H9 (cell line): ENCODE data around the gene FGD5. TPM values are rescaled to one million over a fixed set of nuclear protein-coding genes. Genes with fewer than 3 reads are reported as not detected.

ENCODE experiments used
- DNase-seq: peaks from one replicate; pipeline ENCODE4 v3.0.0-alpha.2; 2017
- H2AFZ ChIP-seq: one replicate; pipeline ENCODE4 v1.6.1; 2013; ENCODE audit warnings: mild to moderate bottlenecking, low read length, control low read depth, moderate library complexity
- H2AK5ac ChIP-seq: 2 replicates; pipeline ENCODE4 v1.6.1; 2013; ENCODE audit warnings: low read length, control low read depth, mixed read lengths; ENCODE audit not compliant: insufficient read length
- H2BK120ac ChIP-seq: one replicate; pipeline ENCODE4 v1.6.1; 2013; ENCODE audit warnings: low read depth, mild to moderate bottlenecking, low read length, control low read depth, inconsistent platforms; ENCODE audit not compliant: poor library complexity, severe bottlenecking
- H2BK12ac ChIP-seq: 2 replicates; pipeline ENCODE4 v1.6.1; 2013; ENCODE audit warnings: low read length, control low read depth, mixed read lengths, low read depth; ENCODE audit not compliant: insufficient read length
- H2BK15ac ChIP-seq: 2 replicates; pipeline ENCODE4 v1.6.1; 2013; ENCODE audit warnings: low read depth, low read length, control low read depth
- H2BK20ac ChIP-seq: one replicate; pipeline ENCODE4 v1.6.1; 2013; ENCODE audit warnings: low read depth, mild to moderate bottlenecking, low read length, control low read depth, inconsistent platforms; ENCODE audit not compliant: poor library complexity, severe bottlenecking
- H2BK5ac ChIP-seq: 2 replicates; pipeline ENCODE4 v1.6.1; 2013; ENCODE audit warnings: low read length, control low read depth, mixed read lengths; ENCODE audit not compliant: insufficient read length
- H3K14ac ChIP-seq: 2 replicates; pipeline ENCODE4 v1.6.1; 2013; ENCODE audit warnings: low read length, control low read depth; ENCODE audit not compliant: insufficient read depth
- H3K18ac ChIP-seq: 2 replicates; pipeline ENCODE4 v1.6.1; 2013; ENCODE audit warnings: low read depth, mild to moderate bottlenecking, mixed read lengths, low read length, control low read depth; ENCODE audit not compliant: insufficient read length
- H3K23ac ChIP-seq: 2 replicates; pipeline ENCODE4 v1.6.1; 2013; ENCODE audit warnings: low read length, control low read depth, mixed read lengths, low read depth; ENCODE audit not compliant: insufficient read length
- H3K23me2 ChIP-seq: 2 replicates; pipeline ENCODE4 v1.6.1; 2013; ENCODE audit warnings: low read depth, mild to moderate bottlenecking, mixed read lengths, low read length, control low read depth; ENCODE audit not compliant: insufficient read length, poor library complexity, severe bottlenecking
- H3K27ac ChIP-seq: 2 replicates; pipeline ENCODE4 v1.5.1; 2013; ENCODE audit warnings: low read length, control low read depth, mixed read lengths, low read depth; ENCODE audit not compliant: insufficient read length
- H3K27me3 ChIP-seq: 2 replicates; pipeline ENCODE4 v1.6.1; 2013; ENCODE audit warnings: low read length, control low read depth, inconsistent platforms; ENCODE audit not compliant: insufficient read depth
- H3K4ac ChIP-seq: 2 replicates; pipeline ENCODE4 v1.6.1; 2013; ENCODE audit warnings: low read depth, mild to moderate bottlenecking, control low read depth, inconsistent platforms, low read length, moderate library complexity
- H3K4me1 ChIP-seq: 2 replicates; pipeline ENCODE4 v1.6.1; 2013; ENCODE audit warnings: low read length, control low read depth, inconsistent platforms; ENCODE audit not compliant: insufficient read depth
- H3K4me2 ChIP-seq: 2 replicates; pipeline ENCODE4 v1.6.1; 2013; ENCODE audit warnings: low read length, control low read depth, mixed read lengths; ENCODE audit not compliant: insufficient read length, insufficient read depth
- H3K56ac ChIP-seq: 2 replicates; pipeline ENCODE4 v1.6.1; 2013; ENCODE audit warnings: low read depth, mild to moderate bottlenecking, mixed read lengths, low read length, control low read depth; ENCODE audit not compliant: insufficient read length
- H3K79me1 ChIP-seq: 2 replicates; pipeline ENCODE4 v1.6.1; 2013; ENCODE audit warnings: low read depth, mild to moderate bottlenecking, moderate library complexity, low read length, control low read depth, inconsistent platforms; ENCODE audit not compliant: insufficient read depth, poor library complexity, severe bottlenecking
- H3K79me2 ChIP-seq: 2 replicates; pipeline ENCODE4 v1.6.1; 2013; ENCODE audit warnings: low read length, control low read depth, inconsistent platforms; ENCODE audit not compliant: insufficient read depth
- H3K9ac ChIP-seq: 2 replicates; pipeline ENCODE4 v1.6.1; 2013; ENCODE audit warnings: low read length, control low read depth, mixed read lengths; ENCODE audit not compliant: insufficient read length; ENCODE audit errors: extremely low read depth
- H3K9me3 ChIP-seq: one replicate; pipeline ENCODE4 v1.6.1; 2013; ENCODE audit warnings: low read depth, low read length, inconsistent platforms; ENCODE audit not compliant: control insufficient read depth
- H3T11ph ChIP-seq: one replicate; pipeline ENCODE4 v1.6.1; 2013; ENCODE audit warnings: mild to moderate bottlenecking, low read length, control low read depth, inconsistent platforms
- H4K20me1 ChIP-seq: one replicate; pipeline ENCODE4 v1.6.1; 2013; ENCODE audit not compliant: control insufficient read depth, insufficient read length, insufficient read depth
- H4K5ac ChIP-seq: 2 replicates; pipeline ENCODE4 v1.6.1; 2013; ENCODE audit warnings: low read depth, mild to moderate bottlenecking, mixed read lengths, low read length, control low read depth; ENCODE audit not compliant: insufficient read length
- H4K8ac ChIP-seq: replicated peaks from 2 replicates; pipeline ENCODE4 v1.6.1; 2013; ENCODE audit warnings: low read length, control low read depth, mixed read lengths, low read depth; ENCODE audit not compliant: insufficient read length
- H4K91ac ChIP-seq: 2 replicates; pipeline ENCODE4 v1.6.1; 2013; ENCODE audit warnings: low read depth, mild to moderate bottlenecking, moderate library complexity, mixed read lengths, low read length, control low read depth; ENCODE audit not compliant: insufficient read length
- H3K27ac Mint-ChIP-seq, 3 experiments: 2 replicates in 2 of 3; 3 replicates in 1 of 3; pipeline ENCODE4 v1.8.0; 2020 to 2021; ENCODE audit warnings: mixed read lengths in 3 of 3, mild to moderate bottlenecking in 1 of 3, moderate library complexity in 1 of 3
- H3K27me3 Mint-ChIP-seq: 2 replicates; pipeline ENCODE4 v1.8.0; 2021; ENCODE audit warnings: low read depth, mild to moderate bottlenecking, moderate library complexity, mixed read lengths
- H3K36me3 Mint-ChIP-seq, 3 experiments: 2 replicates in 2 of 3; 3 replicates in 1 of 3; pipeline ENCODE4 v1.8.0; 2020 to 2021; ENCODE audit warnings: low read depth in 3 of 3, mixed read lengths in 3 of 3; ENCODE audit not compliant: insufficient read depth in 1 of 3
- H3K4me1 Mint-ChIP-seq, 2 experiments: 2 replicates each; pipeline ENCODE4 v1.8.0; 2020; ENCODE audit warnings: mixed read lengths in 2 of 2
- H3K4me3 Mint-ChIP-seq, 2 experiments: 2 replicates in 1 of 2; 3 replicates in 1 of 2; pipeline ENCODE4 v1.8.0; 2020 to 2021; ENCODE audit warnings: mild to moderate bottlenecking in 2 of 2, mixed read lengths in 2 of 2, moderate library complexity in 1 of 2
- H3K9me3 Mint-ChIP-seq, 2 experiments: 2 replicates in 1 of 2; 3 replicates in 1 of 2; pipeline ENCODE4 v1.8.0; 2020; ENCODE audit warnings: mild to moderate bottlenecking in 2 of 2, mixed read lengths in 2 of 2, moderate library complexity in 1 of 2
- WGBS: extraction: QIAGEN DNeasy Blood & Tissue Kit; methylation state at CpG from one replicate; pipeline ENCODE4 v1.1.7; 2013; ENCODE audit warnings: missing lambda C conversion rate, low lambda C conversion rate, mixed read lengths; ENCODE audit not compliant: insufficient read length; ENCODE audit errors: extremely low coverage; 5-methylcytosine and 5-hydroxymethylcytosine counted together
- total RNA-seq: library from RNA; stranded (reverse); gene quantifications from 2 replicates; pipeline ENCODE4 v1.2.1, GENCODE V29; 2021
- TF ChIP-seq, protein P1 (sequence below): fragments of 200-600 bp; sonication (generic); conservative IDR thresholded peaks from 3 replicates; pipeline ENCODE4 v1.8.0; 2021; ENCODE audit warnings: antibody characterized with exemption, mild to moderate bottlenecking

Gene FGD5
- total RNA-seq, 1 experiment from 2014 or later, result 7.8 TPM

DNA sequence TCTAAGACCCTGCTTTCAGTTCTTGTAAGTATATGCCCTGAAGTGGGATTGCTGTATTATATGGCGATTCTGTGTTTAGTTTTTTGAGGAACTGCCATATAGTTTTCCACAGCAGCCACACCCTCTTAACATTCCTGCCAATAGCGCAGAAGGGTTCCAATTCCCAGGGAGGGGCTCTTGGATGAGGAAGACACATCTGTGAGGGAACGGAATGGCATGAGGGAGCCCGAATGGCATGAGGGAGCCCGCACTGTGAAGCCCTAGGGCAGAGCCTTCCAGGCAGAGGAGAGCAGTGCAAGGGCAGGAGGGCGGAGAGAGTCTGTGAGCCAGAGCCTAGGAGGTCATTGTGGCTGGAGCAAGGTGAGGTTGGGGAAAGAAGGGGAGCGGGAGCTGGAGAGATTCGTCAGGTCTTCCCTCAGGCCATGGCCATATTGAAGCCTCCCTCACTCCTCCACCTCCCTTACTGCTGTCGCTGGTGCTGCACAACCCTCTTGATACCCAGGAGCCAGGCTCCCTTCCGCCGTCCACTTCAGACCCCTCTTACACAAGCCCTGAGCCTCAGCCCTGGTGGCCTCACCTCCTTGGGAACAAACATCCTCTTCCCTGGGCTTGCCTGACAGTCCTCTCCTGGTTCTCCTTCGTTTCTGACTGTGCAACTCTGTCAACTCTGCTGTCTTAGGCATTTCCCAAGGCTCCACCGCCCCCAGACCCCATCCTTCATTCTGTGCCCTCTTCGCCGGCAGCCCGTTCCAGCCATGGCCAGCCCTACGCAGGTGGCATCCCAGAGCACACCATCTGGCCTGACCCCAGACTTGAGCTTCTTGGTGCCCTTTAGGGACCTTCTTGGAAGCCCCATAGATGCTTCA is 51.4 kb downstream of the FGD5 start:
- Histone ChIP-seq H4K91ac (no peak overlapping the region), H3K27me3 (no peaks in the 10 kb centered on the region), H3K9ac (no peak overlapping the region), H3K27ac (no peak overlapping the region), H2AFZ (no peak overlapping the region), H2BK15ac (no peak overlapping the region), H3K23me2 (no peaks in the 10 kb centered on the region), H3K79me2 (no peaks in the 10 kb centered on the region), H2BK120ac (no peak overlapping the region), H2BK5ac (no peak overlapping the region), H2BK12ac (no peak overlapping the region), H3T11ph (no peak overlapping the region), H3K18ac (no peak overlapping the region), H4K20me1 (no peaks in the 10 kb centered on the region), H3K4me2 (no peak overlapping the region), H3K79me1 (no peaks in the 10 kb centered on the region), H4K5ac (no peak overlapping the region), H3K9me3 (no peaks in the 10 kb centered on the region), H3K4ac (no peak overlapping the region), H3K23ac (no peak overlapping the region), H3K4me1 (no peaks in the 10 kb centered on the region), H4K8ac (no peak overlapping the region), H2AK5ac (no peak overlapping the region), H3K56ac (no peak overlapping the region), H2BK20ac (no peak overlapping the region), H3K14ac (no peak overlapping the region)
- Mint-ChIP-seq H3K4me1 (peaks cover 5 to 6% of the 10 kb centered on the region in 2 experiments; a peak in 3 of 4 replicates), H3K4me3 (no peak overlapping the region), H3K9me3 (no peaks in the 10 kb centered on the region), H3K27ac (peak overlapping the region in 1 of 3 experiments; percentile 63; a peak in 1 of 7 replicates), H3K36me3 (no peaks in the 10 kb centered on the region; a peak in 2 of 7 replicates), H3K27me3 (peaks cover 3% of the 10 kb centered on the region)
- no peak for DNase-seq
- TF ChIP-seq, protein P1, sequence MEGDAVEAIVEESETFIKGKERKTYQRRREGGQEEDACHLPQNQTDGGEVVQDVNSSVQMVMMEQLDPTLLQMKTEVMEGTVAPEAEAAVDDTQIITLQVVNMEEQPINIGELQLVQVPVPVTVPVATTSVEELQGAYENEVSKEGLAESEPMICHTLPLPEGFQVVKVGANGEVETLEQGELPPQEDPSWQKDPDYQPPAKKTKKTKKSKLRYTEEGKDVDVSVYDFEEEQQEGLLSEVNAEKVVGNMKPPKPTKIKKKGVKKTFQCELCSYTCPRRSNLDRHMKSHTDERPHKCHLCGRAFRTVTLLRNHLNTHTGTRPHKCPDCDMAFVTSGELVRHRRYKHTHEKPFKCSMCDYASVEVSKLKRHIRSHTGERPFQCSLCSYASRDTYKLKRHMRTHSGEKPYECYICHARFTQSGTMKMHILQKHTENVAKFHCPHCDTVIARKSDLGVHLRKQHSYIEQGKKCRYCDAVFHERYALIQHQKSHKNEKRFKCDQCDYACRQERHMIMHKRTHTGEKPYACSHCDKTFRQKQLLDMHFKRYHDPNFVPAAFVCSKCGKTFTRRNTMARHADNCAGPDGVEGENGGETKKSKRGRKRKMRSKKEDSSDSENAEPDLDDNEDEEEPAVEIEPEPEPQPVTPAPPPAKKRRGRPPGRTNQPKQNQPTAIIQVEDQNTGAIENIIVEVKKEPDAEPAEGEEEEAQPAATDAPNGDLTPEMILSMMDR, result no peak
- no CpG with 5 or more reads among the region's 17 CpGs for WGBS
